Peyer's patch (tissue), 4 donors: Measurements from ENCODE around the gene MSX2.

Experiments used
- CTCF ChIP-seq, 6 experiments: fragments of 450-650 bp in 4 of 6; fragments of 200-600 bp in 2 of 6; sonication (generic) in 1 of 6; IDR thresholded peaks; one replicate each; pipeline ENCODE4 v1.5.1; 2017 to 2019; ENCODE audit warnings: antibody characterized with exemption in 6 of 6, mild to moderate bottlenecking in 3 of 6, moderate library complexity in 1 of 6
- POLR2A ChIP-seq, 2 donors: fragments of 450-650 bp; IDR thresholded peaks; one replicate each; pipeline ENCODE4 v1.5.1; 2017; ENCODE audit warnings: antibody characterized with exemption in 2 of 2, mild to moderate bottlenecking in 2 of 2, moderate library complexity in 2 of 2

- TF ChIP-seq CTCF (IDR thresholded peaks at IDR 0.05): no peak
- TF ChIP-seq POLR2A (IDR thresholded peaks at IDR 0.05): no peak
Measured at GRCh38 chr5:174751154-174752000, 27.0 kb downstream of the MSX2 start.
